Measurements from ENCODE around the gene ITGB1. TPM values are rescaled to one million over a fixed set of nuclear protein-coding genes. Genes with fewer than 3 reads are reported as not detected.

Gene ITGB1
- total and polyA plus RNA-seq, 11 donors = 150 to 1,693 (median 701) TPM

DNA sequence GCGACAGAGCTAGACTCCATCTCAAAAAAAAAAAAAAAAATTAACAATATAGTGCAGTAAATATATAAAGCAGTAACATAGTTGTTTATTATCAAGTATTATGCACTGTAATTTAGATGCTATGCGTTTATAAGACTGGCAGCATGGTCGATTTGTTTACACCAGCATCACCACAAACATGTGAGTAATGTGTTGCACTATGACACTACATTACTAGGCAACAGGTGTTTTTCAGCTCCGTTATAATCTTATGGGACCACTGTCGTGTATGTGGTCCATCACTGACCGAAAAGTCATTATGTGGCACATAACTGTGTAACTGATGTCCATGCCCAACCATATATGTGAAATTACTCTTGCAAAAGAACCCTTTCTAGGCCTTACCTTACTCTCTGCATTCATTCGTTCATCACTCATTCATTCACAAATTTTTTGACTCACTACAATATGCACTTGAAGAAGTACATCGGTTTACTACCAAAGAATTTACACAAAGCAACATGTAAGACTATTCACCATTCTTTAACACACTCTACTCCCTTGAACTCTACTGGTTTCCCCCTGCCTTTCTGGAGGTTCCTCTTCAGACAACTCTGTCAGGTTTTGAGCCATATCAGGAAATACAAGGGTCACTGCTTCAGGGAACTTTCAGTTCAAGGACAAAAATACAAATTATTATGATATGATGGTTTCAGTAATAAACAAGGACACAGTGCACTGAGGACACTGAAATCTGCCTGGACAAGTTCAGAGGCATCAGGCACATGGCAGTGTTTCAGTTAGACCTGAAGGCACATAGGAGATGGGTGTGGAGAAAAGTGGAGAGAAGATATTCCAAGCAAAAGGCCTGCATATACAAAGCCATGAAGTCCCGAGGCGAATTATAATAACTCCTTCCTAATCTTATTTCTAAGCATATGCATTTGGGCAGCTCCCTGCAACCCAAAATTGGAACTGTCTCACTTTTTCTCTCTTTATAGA lies 17.4 kb downstream of the ITGB1 start:
- no peaks in the 10 kb centered on the region for H3K27me3 ChIP-seq
- intact Hi-C loops (cut with DNase I) = loop anchor here in 1 of 10 donors (2.0 kb wide), 1 partner anchor 16 kb away; no protein-coding TSS in a partner anchor
- H3K4me1 ChIP-seq = peaks cover 7 to 98% (median 81%) of the 10 kb centered on the region in 12 donors
- H3K27ac ChIP-seq = peak overlapping the region; percentile 11 to 87 (median 56)
- WGBS, 4 donors = 72 to 73% (median 72%) methylated on average over 10 of the region's 10 CpGs
- H3K36me3 ChIP-seq = peaks cover 0 to 7% (median 2%) of the 10 kb centered on the region in 9 donors
- peak in 2 of 4 donors; percentile 7 to 52 for ATAC-seq
- DNase-seq = no peak
- H3K4me3 ChIP-seq = peak overlapping the region in 1 of 12 donors; percentile 21
- no peaks in the 10 kb centered on the region for H3K9me3 ChIP-seq
- no peak for TF ChIP-seq POLR2A (IDR thresholded peaks at IDR 0.05)
- TF ChIP-seq, protein P1, sequence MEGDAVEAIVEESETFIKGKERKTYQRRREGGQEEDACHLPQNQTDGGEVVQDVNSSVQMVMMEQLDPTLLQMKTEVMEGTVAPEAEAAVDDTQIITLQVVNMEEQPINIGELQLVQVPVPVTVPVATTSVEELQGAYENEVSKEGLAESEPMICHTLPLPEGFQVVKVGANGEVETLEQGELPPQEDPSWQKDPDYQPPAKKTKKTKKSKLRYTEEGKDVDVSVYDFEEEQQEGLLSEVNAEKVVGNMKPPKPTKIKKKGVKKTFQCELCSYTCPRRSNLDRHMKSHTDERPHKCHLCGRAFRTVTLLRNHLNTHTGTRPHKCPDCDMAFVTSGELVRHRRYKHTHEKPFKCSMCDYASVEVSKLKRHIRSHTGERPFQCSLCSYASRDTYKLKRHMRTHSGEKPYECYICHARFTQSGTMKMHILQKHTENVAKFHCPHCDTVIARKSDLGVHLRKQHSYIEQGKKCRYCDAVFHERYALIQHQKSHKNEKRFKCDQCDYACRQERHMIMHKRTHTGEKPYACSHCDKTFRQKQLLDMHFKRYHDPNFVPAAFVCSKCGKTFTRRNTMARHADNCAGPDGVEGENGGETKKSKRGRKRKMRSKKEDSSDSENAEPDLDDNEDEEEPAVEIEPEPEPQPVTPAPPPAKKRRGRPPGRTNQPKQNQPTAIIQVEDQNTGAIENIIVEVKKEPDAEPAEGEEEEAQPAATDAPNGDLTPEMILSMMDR (IDR thresholded peaks at IDR 0.05) = no peak

DNA sequence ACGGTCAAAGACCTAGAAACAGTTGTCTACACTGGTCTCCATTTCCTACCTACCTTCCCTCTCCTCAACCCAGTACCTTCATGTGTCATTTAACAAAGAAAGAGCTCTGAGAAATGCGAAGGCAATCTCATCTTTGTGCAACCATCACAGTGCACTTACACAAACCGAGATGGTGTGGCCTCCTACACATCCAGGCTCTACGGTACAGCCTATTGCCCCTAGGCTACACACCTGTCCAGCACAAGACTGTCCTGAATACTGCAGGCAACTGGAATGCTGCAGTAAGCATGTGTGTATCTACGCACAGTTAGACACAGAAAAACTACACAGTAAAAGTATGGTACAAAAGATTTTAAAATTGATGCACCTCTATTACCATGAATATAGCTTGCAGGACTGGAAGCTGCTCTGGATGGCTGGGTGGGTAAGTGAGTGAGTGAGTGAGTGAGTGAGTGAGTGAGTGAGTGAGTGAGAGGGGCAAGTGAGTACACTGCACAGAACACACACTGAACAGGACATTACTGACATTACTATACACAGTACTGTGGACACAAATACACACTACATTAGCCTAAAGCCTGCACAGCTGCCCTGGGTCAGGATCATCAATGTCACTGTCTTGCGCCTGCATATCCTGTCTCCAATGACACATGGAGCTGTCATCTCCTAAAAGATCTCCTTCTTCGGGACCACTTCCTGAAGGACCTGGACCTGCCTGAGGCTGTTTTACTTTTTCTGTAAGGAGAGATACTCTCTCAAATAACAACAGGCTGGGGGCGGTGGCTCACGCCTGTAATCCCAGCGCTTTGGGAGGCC lies 18.5 kb downstream of the ITGB1 start:
- Histone ChIP-seq H3K4me1 (peaks cover 7 to 96% (median 77%) of the 10 kb centered on the region in 12 donors), H3K27me3 (no peaks in the 10 kb centered on the region), H3K4me3 (peak overlapping the region in 2 of 12 donors; percentile 31 to 33), H3K9me3 (no peaks in the 10 kb centered on the region), H3K27ac (peak overlapping the region; percentile 3 to 87 (median 74)), H3K36me3 (peaks cover 0 to 17% (median 12%) of the 10 kb centered on the region in 9 donors)
- TF ChIP-seq, protein P1 (IDR thresholded peaks at IDR 0.05) = no peak
- no peak for TF ChIP-seq POLR2A (IDR thresholded peaks at IDR 0.05)
- ATAC-seq (peak in 2 of 4 donors; percentile 13 to 18), DNase-seq (no peak)
- intact Hi-C loops (cut with DNase I) = loop anchor here in 3 of 10 donors (2.0 to 5.0 kb wide), 4 partner anchors 13 to 68 kb away; no protein-coding TSS in a partner anchor
- WGBS, 4 donors = 72 to 82% (median 79%) methylated on average over 10 of the region's 10 CpGs

DNA sequence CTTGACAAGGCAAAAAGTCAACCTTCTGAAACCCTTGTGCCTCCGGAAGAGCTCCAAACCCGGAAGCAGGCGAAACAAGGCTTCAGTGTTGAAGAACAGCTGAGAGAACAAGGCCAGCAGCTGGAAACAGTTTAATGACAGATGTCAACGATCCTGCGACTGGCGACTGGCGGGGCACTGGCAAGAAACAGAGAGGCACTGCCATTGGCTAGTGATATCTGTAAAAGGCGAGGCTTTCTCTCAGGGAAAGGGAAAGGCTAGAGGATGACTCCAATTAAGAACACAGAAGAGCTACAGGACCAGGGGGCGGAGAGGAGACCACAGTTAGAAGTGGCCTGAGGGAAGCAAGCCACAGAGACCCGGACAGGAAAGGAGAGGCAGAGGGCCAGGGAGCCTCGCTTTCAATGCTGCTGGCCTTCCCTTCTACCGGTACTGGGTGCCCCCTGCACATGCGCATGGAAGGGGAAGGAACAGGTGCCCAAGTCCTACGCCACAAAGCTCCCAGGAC lies 19.4 kb downstream of the ITGB1 start:
- intact Hi-C loops (cut with DNase I) = loop anchor here in 3 of 10 donors (2.0 to 5.0 kb wide), 3 partner anchors 14 to 69 kb away; no protein-coding TSS in a partner anchor
- TF ChIP-seq POLR2A (IDR thresholded peaks at IDR 0.05) = no peak
- TF ChIP-seq, protein P1 (IDR thresholded peaks at IDR 0.05) = no peak
- 11 to 20% (median 14%) methylated on average over 14 of the region's 14 CpGs for WGBS, 4 donors
- H3K36me3 ChIP-seq = peaks cover 0 to 26% (median 21%) of the 10 kb centered on the region in 9 donors
- peaks cover 7 to 87% (median 69%) of the 10 kb centered on the region in 12 donors for H3K4me1 ChIP-seq
- H3K27me3 ChIP-seq = no peaks in the 10 kb centered on the region
- peak; percentile 35 to 62 (median 58) for ATAC-seq
- H3K4me3 ChIP-seq = peak overlapping the region in 10 of 12 donors; percentile 11 to 40 (median 20)
- no peaks in the 10 kb centered on the region for H3K9me3 ChIP-seq
- DNase-seq = peak in 4 of 5 donors; percentile 34 to 61 (median 42)
- H3K27ac ChIP-seq = peak overlapping the region; percentile 3 to 87 (median 72)

All from heart left ventricle (tissue), 16 donors.